HG03025 (cell line): Measurements from ENCODE around the gene EPB41L3.
"Not testable (repeated sequence)": the region's sequence is repeated elsewhere in the genome, so short reads cannot be mapped to it uniquely, and the experiment has no call there.

ENCODE experiments used
- ATAC-seq: cut with Tn5 transposase; IDR thresholded peaks from one replicate; pipeline ENCODE4 v1.9.1; 2021; ENCODE audit warnings: mild to moderate bottlenecking, moderate library complexity; ENCODE audit not compliant: unreplicated experiment, low FRiP score

EPB41L3 gene

DNA sequence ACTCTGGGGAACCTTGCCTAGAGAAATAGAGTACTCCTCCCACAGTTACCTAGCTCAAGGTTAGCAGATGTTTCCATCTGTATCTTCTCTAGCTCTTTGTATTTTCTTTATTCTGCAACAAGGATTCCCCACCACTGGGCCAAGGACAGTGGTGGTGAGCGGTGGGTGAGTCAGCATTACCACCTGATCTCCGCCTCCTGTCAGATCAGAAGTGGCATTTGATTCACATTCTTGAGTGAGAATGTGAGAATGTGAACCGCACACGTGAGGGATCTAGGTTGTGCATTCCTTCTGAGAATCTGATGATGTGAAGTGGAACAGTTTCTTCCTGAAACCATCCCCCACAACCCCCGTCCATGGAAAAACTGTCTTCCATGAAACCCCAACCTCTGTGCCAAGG lies 9.0 kb downstream of the EPB41L3 start:
- no peak for ATAC-seq

DNA sequence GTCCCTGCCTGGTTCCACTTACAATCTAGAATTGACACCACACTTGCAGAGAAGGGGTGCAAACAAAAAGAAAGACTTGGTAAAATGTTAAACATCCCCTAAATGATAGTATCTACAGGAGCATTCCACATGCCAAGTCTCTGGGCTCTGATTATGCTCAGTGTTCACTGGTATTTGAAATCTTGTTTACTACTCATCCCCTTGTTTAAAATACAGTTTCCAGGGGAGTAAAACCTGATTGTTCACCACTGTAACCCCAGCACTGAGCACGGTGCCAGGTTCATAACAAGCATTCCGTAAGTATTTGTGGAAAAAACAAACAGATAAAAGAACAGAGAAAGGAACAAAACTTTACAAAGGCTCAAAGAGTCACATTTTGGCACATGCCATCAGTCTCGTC lies 11.7 kb downstream of the EPB41L3 start:
- ATAC-seq: no peak

DNA sequence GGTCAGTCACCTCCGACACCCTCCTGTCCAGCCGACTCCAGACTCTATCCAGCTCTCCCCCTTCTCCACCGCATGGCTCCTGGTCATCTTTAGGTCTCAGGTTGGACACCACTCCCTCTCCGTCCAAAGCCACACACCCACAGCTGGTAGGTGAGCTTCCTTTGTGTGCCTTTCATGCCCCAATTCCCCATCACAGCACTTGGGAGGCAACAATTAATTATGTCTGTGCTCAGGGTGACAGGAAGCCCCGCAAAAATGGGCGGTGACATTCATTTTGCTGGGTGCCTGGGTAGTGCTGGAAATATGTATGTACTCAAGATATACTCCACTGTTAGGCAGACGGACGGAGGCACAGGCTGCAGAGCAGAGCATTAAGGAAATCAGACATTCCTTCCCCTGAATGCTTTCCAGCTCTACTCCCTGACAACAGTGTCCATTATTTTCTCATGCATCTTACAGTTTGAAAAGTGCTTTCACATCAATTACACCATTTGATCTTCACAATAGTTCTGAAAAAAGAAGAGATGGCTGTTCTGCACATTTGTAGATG lies 13.1 kb downstream of the EPB41L3 start:
- ATAC-seq: no peak

DNA sequence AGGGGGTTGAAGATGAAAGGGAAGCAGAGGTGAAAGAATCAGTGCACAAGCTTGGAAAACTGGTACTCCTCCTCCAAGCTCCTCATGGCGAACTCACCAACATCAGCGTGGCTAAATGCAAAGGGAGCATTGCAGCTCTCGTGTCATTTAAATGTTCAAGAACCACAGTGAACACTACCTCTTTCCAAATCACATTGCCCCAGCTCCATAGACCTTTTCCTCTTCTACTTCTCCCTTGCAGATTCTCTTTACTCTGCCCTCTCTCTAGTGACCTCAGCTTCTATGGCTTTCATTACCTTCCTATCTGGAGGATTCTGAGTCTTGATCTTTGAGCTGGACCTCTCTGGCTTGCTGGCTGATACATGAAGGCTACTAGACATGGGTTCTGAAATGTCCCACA lies 14.3 kb downstream of the EPB41L3 start:
- no peak for ATAC-seq

DNA sequence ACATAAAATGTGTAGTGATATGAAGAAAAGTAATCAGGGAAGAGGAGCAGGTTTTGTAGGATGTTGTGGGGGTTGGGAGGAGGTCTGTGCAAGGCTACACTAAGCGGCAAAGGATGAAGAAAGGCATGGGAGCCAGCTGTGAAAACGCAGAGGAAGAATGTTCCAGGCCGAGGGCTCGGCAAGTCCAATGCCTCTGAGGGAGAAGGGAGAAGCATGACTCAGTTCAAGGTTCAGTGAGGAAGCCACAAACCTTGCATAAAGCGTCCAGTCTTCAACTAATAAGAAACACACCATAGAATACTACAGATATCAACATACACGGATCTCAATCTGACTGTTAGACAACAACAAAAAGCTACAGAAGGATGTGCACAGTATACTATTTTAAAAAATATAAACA lies 16.2 kb downstream of the EPB41L3 start:
- ATAC-seq: no peak

DNA sequence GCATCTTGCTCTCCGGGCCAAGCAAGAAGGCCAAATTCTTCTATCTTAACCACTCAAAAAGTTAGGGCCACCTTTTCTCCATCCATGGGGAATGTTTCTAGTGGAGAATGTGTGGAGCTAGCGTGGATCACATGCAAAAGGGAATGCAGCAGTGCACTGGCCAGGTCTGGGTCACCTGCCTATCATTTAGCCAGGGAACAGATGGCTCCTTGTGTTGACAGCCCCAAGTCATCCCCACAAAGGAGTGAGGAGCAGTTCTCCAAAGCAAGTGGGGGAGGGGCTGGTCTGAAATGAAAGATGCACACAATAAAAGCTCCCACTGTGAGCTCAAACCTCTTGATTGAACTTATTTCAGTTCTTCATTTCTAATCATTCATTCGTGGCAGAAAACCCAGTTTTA lies 19.1 kb downstream of the EPB41L3 start:
- ATAC-seq: no peak

DNA sequence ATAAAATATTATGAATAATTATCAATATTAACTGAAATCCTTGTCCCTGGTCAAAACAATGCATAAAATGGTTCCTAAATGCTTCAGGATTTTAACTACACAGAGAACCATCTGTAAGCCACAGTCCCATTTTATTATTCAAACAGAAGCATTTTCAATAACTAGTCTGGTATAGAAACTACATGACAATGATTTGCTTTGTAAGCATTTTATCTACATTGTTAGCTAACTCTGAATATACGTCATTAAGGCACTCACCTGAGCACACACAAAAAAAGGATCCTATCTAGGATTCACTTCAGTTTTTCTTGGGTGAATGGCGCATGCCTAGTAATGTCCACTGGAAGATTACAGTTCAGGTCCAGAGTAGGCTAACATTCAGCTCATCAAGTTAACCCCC lies 22.8 kb downstream of the EPB41L3 start:
- no peak for ATAC-seq

DNA sequence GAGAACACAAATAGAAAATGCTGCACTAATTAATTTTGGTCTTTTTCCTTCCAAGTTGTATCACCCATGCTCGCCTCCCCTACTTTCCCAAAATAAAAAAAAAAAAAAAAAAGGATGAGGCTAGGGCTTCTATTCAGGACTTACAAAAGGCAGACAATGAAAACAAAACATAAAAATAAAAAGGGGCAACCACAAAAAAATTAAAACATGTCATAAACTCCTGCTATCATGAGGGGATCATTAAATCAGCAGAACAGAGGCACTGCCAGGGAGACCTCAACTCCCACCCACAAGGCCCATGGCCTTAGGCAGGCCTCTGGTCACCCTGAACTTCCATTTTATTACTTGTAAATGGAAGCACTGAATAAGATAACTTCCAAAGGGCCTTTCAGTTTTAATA lies 23.3 kb downstream of the EPB41L3 start:
- ATAC-seq: no peak

DNA sequence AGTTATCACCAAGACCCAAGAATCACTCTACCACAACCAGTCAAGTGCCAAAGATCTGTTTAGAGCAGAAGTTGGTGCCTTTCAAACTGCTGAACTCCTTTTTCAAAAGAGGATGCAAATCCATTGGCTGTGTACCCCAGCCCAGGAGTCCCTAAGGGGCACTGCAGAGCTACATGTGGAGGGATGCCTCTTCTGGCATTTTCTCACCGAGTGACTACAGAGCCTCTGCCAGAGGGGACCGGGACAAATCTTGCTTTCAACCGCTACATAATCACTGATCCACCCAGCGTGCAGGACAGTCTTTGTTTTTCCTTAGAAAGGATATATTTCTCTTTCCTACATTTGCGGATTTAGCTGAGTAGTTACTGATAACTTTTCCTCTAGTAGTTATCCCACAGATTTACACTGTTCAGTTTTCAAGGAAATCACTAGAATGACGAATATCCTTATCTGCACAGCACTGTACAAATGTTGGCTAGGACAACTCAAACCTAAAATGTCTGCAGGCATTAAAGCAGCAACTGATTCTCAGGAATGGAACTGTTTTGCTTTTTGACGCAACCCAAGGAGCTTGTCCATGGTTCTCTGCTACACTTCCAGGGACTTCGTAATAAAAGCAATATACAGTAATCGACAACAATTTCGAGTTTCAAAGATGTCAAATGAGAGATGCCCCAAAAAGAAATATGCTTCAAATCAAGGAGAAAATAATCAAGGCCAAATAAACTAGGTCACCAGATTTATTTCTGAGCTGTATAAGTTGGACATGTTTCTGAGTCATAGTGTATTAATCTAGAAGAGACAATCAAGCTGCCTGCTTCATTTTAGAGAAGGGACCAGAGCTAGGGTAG lies 24.1 kb downstream of the EPB41L3 start:
- ATAC-seq: no peak

DNA sequence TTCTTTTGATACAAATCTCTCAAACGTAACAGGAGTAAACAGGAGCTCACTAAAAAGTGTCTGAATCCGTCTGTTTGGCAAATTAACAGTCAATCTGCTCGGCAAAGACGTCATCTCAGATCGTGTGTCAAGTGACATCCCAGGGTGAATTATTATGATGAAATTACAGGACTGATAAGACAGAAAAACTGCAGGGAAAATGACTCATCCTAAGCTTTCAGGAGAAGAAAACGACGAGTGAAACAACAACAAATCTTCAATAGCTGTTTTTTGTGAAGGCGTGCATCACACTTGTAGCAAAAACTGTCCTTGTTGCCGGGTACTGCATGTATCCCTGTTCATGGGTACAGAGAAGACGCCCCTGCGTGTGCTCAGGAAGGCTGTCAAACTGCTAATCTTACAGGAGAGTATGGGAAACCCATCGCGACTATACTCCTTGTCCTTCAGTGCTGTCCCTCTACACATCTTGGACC lies 24.9 kb downstream of the EPB41L3 start:
- no peak for ATAC-seq

DNA sequence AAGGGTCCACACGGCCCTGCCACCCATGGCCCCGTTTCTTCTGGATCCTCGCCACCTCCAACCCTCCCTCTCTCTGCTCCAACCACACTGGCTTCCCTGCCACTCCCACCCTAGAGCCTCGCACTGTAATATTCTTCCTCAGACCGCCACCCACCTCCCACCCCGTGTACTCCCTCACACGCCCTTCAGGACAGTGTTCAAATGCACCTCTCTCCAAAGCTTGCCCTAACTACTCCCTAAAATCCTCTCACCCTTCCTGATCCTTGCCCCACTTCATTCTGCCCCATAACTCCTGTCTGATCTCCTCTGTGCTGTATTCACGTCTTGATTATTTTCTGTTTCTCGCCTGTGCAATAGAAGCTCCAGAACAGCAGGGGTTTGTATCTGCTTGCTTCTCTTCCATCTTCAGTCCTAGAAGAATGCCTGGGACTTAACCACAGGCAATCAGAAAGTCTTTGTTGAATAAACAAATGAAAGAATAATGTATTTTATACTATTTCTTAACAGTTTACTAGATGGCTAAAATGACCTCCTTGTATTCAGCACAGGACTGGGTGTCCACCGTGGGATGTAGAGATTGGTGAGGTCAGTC lies 25.5 kb downstream of the EPB41L3 start:
- no peak for ATAC-seq

DNA sequence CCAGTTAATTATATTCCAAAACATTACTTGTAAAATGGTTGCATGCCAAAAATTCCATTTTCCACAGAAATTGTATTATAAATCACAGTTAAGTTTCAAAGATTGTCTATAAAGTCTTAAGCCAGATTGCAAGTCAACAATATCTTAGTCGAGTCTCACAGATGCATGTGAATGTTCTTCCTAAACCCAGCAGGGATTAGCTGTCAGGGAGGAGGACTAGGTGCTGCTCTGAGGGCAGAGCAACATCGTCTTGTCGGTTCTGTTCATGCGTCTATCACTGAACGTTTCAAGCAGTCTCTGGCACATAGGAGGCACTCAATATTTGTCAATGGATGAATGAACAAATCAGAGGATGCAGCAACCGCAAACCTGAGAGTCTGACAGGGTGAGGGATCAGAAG lies 27.0 kb downstream of the EPB41L3 start:
- ATAC-seq: no peak

DNA sequence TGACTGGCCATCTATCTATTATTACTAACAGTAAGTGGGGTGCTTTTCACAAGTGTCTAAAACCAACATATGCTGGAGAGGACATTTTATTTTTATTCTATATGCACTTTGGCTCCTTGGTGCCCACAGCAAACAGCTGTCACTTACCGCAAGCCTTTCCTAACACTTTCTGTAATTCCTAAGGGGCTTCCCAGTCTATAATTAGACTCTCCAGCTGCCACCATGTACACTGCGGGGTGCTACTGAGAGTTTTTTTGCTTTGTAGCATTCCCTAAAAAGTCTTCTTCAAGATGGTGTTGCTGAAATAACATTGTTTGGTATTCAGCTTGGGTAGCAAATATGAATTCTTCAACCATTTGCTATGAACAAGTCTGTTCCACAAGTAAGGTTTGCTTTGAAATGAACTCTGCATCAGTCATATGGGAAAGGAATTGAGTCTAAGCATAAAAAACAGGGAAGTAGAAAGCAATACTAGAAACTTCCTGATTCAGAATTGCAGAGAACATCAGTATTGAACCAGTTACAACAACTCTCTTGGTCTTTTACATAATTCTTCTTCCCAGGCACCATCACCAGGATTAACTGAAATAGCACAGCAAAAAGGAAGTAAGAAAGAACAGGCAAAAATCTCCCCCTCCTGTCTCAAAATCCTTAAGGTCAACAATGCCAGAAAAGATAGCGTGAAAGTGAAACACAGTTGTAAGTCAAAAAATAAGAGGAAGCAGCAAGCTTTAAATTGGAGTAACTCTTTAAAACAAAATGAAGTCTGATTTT lies 28.6 kb downstream of the EPB41L3 start:
- ATAC-seq: no peak

DNA sequence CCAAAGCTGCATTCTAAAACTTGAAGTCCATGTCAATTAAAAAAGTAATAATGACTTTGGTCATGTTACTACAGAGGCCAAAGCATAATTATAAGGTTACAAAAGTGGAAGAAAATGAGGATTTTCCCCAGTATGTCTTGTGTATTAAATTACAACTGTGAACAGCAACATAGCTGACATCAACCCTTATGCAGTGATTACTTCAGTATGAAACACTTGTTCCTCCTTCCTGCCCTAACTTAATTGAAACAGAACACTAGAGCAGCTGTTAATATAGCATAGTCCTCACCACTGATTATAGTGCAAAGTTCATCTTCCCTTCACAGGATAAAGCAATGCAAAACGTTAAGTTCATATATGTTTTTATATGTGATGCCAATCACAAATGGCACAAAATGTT lies 29.9 kb downstream of the EPB41L3 start:
- no peak for ATAC-seq

DNA sequence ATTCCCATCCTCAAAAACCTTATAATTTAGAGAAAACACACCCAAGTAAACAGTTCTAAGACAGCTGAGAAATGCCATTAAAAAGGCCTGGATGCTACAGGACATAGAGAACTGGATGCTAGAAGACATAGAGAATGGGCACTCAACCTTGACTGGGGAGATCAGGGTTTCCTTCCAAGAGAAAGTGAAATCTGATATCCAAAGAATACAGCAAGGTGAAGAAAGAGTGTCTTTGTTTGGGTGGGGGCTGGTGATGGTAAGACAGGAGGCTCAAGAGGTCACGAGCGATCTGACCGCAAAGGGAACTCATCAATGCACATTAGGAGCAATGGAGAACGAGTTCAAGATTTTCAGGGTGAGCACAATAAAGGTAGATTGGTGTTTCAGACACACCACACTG lies 31.6 kb downstream of the EPB41L3 start:
- ATAC-seq: no peak

DNA sequence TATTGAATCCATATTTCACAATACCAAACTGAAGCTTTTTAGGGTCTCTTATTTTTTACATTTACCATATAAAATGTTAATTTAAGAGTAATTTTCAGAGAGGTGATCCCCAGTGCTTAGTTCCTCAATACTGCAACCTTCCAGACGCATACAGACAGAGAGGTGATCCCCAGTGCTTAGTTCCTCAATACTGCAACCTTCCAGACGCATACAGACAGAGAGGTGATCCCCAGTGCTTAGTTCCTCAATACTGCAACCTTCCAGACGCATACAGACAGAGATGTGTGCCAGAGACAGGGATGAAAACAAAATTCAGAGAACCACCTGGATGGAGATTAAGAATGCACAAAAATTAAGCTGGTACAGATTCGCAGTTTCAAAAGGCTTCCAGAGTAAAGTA lies 32.3 kb downstream of the EPB41L3 start:
- not testable (repeated sequence) for ATAC-seq

DNA sequence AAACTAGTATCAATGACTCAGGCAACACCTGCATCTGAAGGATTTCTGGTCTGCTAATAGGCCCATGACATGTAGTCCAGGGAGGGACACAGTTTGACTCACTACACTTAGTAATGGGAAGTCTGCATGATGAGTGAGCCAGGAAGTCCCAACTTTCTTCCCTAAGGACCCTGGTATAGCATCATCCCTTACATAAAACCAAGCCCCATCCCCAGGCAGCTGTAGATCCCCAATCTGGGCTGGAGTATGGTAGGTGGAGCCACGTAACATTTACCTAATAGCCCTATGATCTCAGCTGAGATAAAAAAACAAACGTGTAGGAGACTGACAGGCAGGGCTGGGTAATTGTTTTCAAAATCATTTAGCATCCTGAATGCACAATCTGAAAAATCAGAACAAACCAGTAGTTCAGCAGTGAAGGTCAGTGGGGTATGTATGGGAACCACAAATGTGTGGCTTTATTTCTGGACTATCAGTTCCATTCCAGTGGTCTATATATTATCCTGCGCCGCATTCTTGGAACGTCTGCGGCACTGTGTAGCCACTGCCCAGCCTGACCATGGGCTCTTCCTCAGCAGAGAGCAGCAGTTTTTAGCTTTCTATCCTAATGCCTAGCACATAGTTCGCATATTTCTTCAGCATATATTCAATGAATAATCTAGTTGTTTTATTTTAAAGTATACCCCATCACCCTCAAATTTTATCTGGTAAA lies 33.5 kb downstream of the EPB41L3 start:
- no peak for ATAC-seq

DNA sequence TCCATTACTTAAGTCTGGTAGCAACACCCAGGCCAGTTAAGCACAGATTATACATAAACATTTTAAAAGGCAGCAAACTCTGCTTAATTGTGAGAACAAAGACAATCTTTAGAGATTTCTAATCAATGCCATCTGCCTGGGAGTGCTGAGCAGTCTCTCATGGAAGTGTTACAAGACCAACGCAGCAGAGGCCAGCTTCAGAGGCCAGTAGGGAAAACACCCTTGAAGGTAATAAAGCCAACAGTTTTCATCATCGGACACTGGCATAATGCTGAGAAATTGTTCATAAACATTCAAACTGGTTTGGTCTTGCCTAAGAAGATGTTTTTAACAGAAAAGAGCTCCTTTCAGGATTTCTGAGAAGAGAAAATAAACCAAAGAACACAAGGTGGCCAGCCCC lies 35.0 kb downstream of the EPB41L3 start:
- no peak for ATAC-seq

DNA sequence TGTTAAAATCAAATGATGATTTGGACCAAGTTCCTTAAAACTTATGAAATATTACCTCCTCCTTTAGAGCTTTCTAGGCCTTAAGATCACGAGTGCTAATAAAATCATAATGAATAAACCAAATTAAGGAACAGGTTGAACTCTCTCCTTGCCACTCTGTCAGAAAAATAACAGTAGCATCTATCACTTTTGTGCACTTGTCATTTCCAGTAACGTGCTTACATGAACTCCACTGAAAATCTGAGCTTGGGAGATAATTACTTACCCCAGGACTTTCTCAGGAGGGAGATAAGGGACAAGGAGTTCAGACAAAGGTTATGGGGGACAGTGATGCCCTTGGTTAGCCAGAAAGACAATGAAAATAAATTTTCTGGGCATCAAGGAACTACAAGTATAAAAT lies 36.0 kb downstream of the EPB41L3 start:
- ATAC-seq: no peak

DNA sequence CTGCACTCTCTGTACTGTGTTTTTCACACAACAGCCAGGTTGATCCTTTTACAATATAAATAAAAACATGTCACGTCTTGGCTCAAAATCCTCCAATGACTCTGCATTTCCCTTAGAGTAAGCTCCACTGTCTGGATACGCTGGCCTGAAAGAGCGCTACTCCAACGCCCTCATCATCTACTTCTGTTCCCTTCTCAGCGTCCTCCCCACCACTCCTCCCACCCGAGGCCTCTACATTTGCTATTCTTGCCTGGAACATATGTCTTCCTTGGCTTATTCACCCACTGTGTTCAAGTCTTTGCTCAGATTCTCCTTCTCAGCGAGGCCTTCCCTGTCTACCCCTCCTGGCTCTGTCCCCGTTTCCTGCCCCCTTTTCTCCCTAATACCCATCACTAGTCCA lies 37.6 kb downstream of the EPB41L3 start:
- ATAC-seq: no peak

DNA sequence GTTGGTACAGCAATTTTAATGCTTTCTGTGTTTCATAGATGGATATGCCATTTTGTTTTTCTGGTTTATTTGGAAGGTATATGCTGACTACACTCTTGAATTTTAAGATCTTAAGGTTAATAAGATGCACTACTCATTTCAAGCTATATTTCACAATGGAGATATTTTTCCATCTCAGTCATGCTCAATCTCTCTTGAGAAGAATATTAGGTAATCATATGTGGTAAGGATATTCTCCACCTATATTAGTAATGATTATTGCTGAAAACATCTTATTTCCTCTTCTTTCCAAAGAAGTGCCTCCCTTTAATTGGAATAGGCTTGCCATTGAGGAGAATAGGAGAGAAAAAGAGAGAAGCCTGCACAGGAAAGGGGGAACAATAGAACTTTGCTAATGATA lies 40.1 kb downstream of the EPB41L3 start:
- ATAC-seq: no peak
